HCT116 (cell line): Measurements from ENCODE around the gene AMDHD2. TPM values are rescaled to one million over a fixed set of nuclear protein-coding genes. Genes with fewer than 3 reads are reported as not detected.
"Not testable (repeated sequence)": the region's sequence is repeated elsewhere in the genome, so short reads cannot be mapped to it uniquely, and the experiment has no call there.

Experiments
- ATAC-seq: fragments of 200-7000 bp; cut with Tn5 transposase; 2 replicates; pipeline ENCODE4 v1.9.1; 2020; ENCODE audit warnings: mild to moderate bottlenecking, moderate library complexity
- BruUV-seq: library from RNA; stranded (reverse); fragments of 400-500 nt; replicated peaks from 2 replicates; lab custom pipeline; 2021; lab: Mats Ljungman, UMichigan
- CTCF ChIA-PET: fragments of 300-600 bp; sonication (Branson Sonifier 250); formaldehyde crosslinking; loops from one replicate; lab custom pipeline; 2021; ENCODE audit warnings: antibody characterized with exemption; lab: Charles Lee
- POLR2A ChIA-PET: fragments of 300-600, 350-600 bp; sonication (Branson Sonifier 250); formaldehyde crosslinking; loops from one replicate; lab custom pipeline; 2021; ENCODE audit warnings: antibody characterized with exemption; lab: Charles Lee
- RAD21 ChIA-PET, 2 experiments: fragments of 300-600 bp; sonication (Branson Sonifier 250); formaldehyde crosslinking; loops; one replicate each; lab custom pipeline; 2023; ENCODE audit warnings: low total read pairs in 2 of 2; ENCODE audit not compliant: uncharacterized antibody in 2 of 2, unreplicated experiment in 2 of 2, low non-redundant PET in 1 of 2; lab: Charles Lee
- DNase-seq: peaks from one replicate; pipeline ENCODE4 v3.0.0-alpha.2; 2010; ENCODE audit warnings: low read depth, low spot score
- H2AFZ ChIP-seq: fragments of 200-600 bp; shearing (Covaris generic), sonication (generic); 2 replicates; pipeline ENCODE4 v1.6.1; 2017; ENCODE audit warnings: low read depth, mixed run types, mixed read lengths, antibody characterized with exemption, low read length; ENCODE audit not compliant: poor library complexity, severe bottlenecking
- H3K27ac ChIP-seq: 2 replicates; pipeline ENCODE4 v1.5.1; 2012; ENCODE audit warnings: low read depth, low read length
- H3K27me3 ChIP-seq: fragments of 200-600 bp; sonication (generic); 2 replicates; pipeline ENCODE4 v1.6.1; 2016; ENCODE audit warnings: mixed run types, low read length, mixed read lengths; ENCODE audit not compliant: insufficient read depth
- H3K36me3 ChIP-seq, 2 experiments: fragments of 200-500 bp in 1 of 2; fragments of 200-600 bp in 1 of 2; sonication (Bioruptor generic) in 1 of 2; sonication (generic) in 1 of 2; 2 replicates each; pipeline versions ENCODE4 v1.5.1 to v1.6.1; 2014 to 2016; ENCODE audit warnings: low read length in 2 of 2, inconsistent platforms in 1 of 2, mixed read lengths in 1 of 2, mixed run types in 1 of 2; ENCODE audit not compliant: insufficient read depth in 2 of 2, control insufficient read depth in 1 of 2
- H3K4me1 ChIP-seq, 2 experiments: fragments of 200-600 bp in 1 of 2; sonication (generic) in 1 of 2; 2 replicates each; pipeline versions ENCODE4 v1.5.1 to v1.6.1; 2012 to 2017; ENCODE audit warnings: low read length in 2 of 2, inconsistent platforms in 1 of 2, mild to moderate bottlenecking in 1 of 2, mixed read lengths in 1 of 2, mixed run types in 1 of 2, moderate library complexity in 1 of 2; ENCODE audit not compliant: insufficient read depth in 2 of 2, control insufficient read depth in 1 of 2
- H3K4me2 ChIP-seq: fragments of 200-600 bp; sonication (generic); 2 replicates; pipeline ENCODE4 v1.6.1; 2017; ENCODE audit warnings: mixed run types, low read length, mixed read lengths
- H3K4me3 ChIP-seq, 2 experiments: fragments of 200-600 bp in 1 of 2; sonication (generic) in 1 of 2; replicated peaks in 1 of 2; 2 replicates each; pipeline ENCODE4 v1.5.1; 2011 to 2016; ENCODE audit warnings: low read length in 2 of 2, control low read depth in 1 of 2, low read depth in 1 of 2, mild to moderate bottlenecking in 1 of 2, mixed read lengths in 1 of 2, mixed run types in 1 of 2
- H3K79me2 ChIP-seq: fragments of 200-600 bp; sonication (generic); 2 replicates; pipeline ENCODE4 v1.6.1; 2017; ENCODE audit warnings: mild to moderate bottlenecking, mixed run types, low read length, moderate library complexity, mixed read lengths; ENCODE audit not compliant: insufficient read depth
- H3K9ac ChIP-seq: fragments of 200-600 bp; sonication (generic); 2 replicates; pipeline ENCODE4 v1.6.1; 2016; ENCODE audit warnings: low read length, mixed read lengths
- H3K9me2 ChIP-seq: fragments of 200-600 bp; sonication (generic), shearing (Covaris generic); 2 replicates; pipeline ENCODE4 v1.6.1; 2017; ENCODE audit warnings: mixed run types, mild to moderate bottlenecking, moderate library complexity; ENCODE audit not compliant: insufficient read depth
- H3K9me3 ChIP-seq, 2 experiments: fragments of 200-500 bp in 1 of 2; fragments of 200-600 bp in 1 of 2; sonication (Bioruptor generic) in 1 of 2; sonication (generic) in 1 of 2; 2 replicates each; pipeline ENCODE4 v1.6.1; 2014 to 2017; ENCODE audit warnings: low read length in 2 of 2, mixed read lengths in 2 of 2, inconsistent platforms in 1 of 2, low read depth in 1 of 2, mild to moderate bottlenecking in 1 of 2, mixed run types in 1 of 2, moderate library complexity in 1 of 2; ENCODE audit not compliant: control insufficient read depth in 1 of 2, insufficient read depth in 1 of 2
- H4K20me1 ChIP-seq: fragments of 200-600 bp; sonication (generic), shearing (Covaris generic); 2 replicates; pipeline ENCODE4 v1.6.1; 2017; ENCODE audit warnings: mixed run types, mild to moderate bottlenecking, moderate library complexity; ENCODE audit not compliant: insufficient read depth
- CEBPB ChIP-seq: IDR thresholded peaks from 2 replicates; pipeline ENCODE4 v1.6.1; 2012; ENCODE audit warnings: low read depth
- CTCF ChIP-seq, 3 experiments: fragments of 200-600 bp in 1 of 3; sonication (generic) in 1 of 3; IDR thresholded peaks in 2 of 3; conservative IDR thresholded peaks in 1 of 3; 2 replicates each; pipeline ENCODE4 v1.5.1; 2012 to 2017; ENCODE audit warnings: low read depth in 2 of 3, low read length in 2 of 3, antibody characterized with exemption in 1 of 3, borderline replicate concordance in 1 of 3, control low read depth in 1 of 3, mild to moderate bottlenecking in 1 of 3, mixed read lengths in 1 of 3, mixed run types in 1 of 3, moderate library complexity in 1 of 3; ENCODE audit not compliant: insufficient read depth in 1 of 3
- intact Hi-C: fragments of 100-400 bp; cut with micrococcal nuclease; formaldehyde crosslinking; loops from 2 replicates; pipeline ENCODE4 v1.10.0; 2022
- total RNA-seq: library from RNA; stranded (reverse); gene quantifications from one replicate; pipeline ENCODE4 v1.2.1, GENCODE V29; 2021; ENCODE audit not compliant: unreplicated experiment
- TF ChIP-seq, protein P1 (sequence below): IDR thresholded peaks from 2 replicates; pipeline ENCODE4 v1.6.1; 2012

Gene AMDHD2
- total RNA-seq, 1 experiment from 2014 or later = 42.9 TPM

- H3K4me1 ChIP-seq, H3K36me3 ChIP-seq, intact Hi-C loops, BruUV-seq, CTCF ChIA-PET, ATAC-seq, POLR2A ChIA-PET, DNase-seq, H3K9me3 ChIP-seq, H3K9ac ChIP-seq, H2AFZ ChIP-seq, H3K9me2 ChIP-seq, H3K4me3 ChIP-seq, H4K20me1 ChIP-seq, H3K4me2 ChIP-seq, H3K27me3 ChIP-seq, H3K27ac ChIP-seq, RAD21 ChIA-PET: not testable (repeated sequence)
- H3K79me2 ChIP-seq = peaks cover 35% of the 10 kb centered on the region
These were observed 23.6 kb downstream of the AMDHD2 start for GRCh38 chr16:2543771-2544170.

- RAD21 ChIA-PET, POLR2A ChIA-PET, H4K20me1 ChIP-seq, H3K4me2 ChIP-seq, DNase-seq, BruUV-seq, H3K4me3 ChIP-seq, ATAC-seq, intact Hi-C loops, H3K4me1 ChIP-seq, H3K9me3 ChIP-seq, H3K9ac ChIP-seq, H3K36me3 ChIP-seq, H2AFZ ChIP-seq, H3K9me2 ChIP-seq, H3K27me3 ChIP-seq, CTCF ChIA-PET, H3K27ac ChIP-seq: not testable (repeated sequence)
- H3K79me2 ChIP-seq = peaks cover 10% of the 10 kb centered on the region
These were observed 30.2 kb downstream of the AMDHD2 start for GRCh38 chr16:2550283-2550878.

GRCh38 chr16:2551420-2551889, 31.3 kb downstream of the AMDHD2 start:
- intact Hi-C loops, H2AFZ ChIP-seq, H3K79me2 ChIP-seq, H4K20me1 ChIP-seq, H3K36me3 ChIP-seq, POLR2A ChIA-PET: not testable (repeated sequence)
- CTCF ChIA-PET = interaction anchor here (0.9 to 1.1 kb wide), 2 partner anchors 14 to 357 kb away, joined by 3 read pairs; partner anchors contain the start of gene PDPK1
- peak overlapping the region; percentile 36 for H3K4me2 ChIP-seq
- peak overlapping the region; percentile 4 to 18; a peak in 1 of 4 replicates for H3K4me3 ChIP-seq
- ATAC-seq = peak; percentile 72
- TF ChIP-seq, protein P1, sequence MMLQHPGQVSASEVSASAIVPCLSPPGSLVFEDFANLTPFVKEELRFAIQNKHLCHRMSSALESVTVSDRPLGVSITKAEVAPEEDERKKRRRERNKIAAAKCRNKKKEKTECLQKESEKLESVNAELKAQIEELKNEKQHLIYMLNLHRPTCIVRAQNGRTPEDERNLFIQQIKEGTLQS = peak; percentile 39; the same call in 1 of the 2 replicates
- TF ChIP-seq CEBPB (peak; percentile 84), CTCF (IDR thresholded peaks at IDR 0.05 in 2 of 3, conservative IDR thresholded peaks at IDR 0.05 in 1 of 3; ENCODE audit: borderline replicate concordance in 1 of 3, insufficient read depth in 1 of 3, low read depth in 2 of 3, low read length in 2 of 3) (peak in 2 of 3 experiments; percentile 4 to 27; a peak in 2 of 6 replicates)
- TF ChIP-seq, all 23 proteins: peak for 3; not testable (repeated sequence) for 20
- peak overlapping the region; percentile 20; the same call in 1 of the 2 replicates for H3K9ac ChIP-seq
- H3K4me1 ChIP-seq, H3K9me3 ChIP-seq, H3K27me3 ChIP-seq, BruUV-seq, H3K9me2 ChIP-seq, RAD21 ChIA-PET, H3K27ac ChIP-seq, DNase-seq: not testable (repeated sequence)
